CMK (cell line): ENCODE results near the gene PLPP1.

Experiments used
- DNase-seq: peaks from one replicate; pipeline ENCODE4 v3.0.0-alpha.2; 2010; ENCODE audit warnings: low read depth

Gene PLPP1

DNA sequence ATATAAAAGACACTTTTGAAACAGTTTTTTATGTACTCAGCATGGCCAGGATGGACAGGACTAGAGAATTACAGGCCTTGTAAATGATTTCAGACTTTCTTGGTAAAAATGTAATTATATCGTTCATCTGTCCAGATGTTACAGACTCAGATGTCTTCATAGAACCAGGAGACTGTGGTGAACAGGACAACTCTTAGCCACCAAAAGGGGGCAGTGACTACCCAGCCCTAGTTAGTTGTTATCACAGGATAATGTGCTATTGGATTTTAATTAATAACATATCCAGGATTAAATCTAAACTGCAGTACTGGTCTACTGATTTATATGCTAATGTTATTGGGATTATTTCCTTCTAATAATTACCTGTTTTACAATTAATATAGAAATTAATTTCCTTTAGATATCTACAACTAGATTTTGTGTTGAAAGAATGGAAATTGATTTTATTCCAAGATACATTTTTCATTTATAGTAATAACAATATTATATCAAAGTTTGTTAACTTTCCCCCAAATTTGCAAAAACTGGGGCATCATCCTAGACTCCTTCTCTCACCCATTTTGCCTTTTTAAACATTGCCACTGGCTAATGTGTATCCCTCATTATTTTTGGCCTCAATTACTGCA, 127.6 kb downstream of the PLPP1 start:
- no peak for DNase-seq

DNA sequence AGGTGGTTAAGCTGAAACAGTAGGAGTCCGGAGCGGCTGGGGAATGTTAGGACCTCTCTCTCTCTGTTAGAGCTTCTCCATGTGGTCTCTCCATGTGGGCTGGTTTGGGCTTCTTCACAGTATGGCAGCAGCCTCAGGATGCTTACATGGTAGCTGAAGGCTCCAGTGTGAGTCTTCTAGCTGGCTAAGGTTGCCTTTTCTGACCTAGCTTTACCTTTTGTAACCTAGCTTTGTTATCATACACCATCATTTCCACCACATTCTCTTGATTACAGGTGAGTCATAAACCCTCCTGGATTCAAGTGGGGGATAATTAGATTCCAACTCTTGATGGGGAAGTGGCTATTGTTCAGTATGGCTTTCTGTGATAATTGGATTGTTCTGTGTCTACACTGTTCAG, 128.5 kb downstream of the PLPP1 start:
- DNase-seq, result no peak

DNA sequence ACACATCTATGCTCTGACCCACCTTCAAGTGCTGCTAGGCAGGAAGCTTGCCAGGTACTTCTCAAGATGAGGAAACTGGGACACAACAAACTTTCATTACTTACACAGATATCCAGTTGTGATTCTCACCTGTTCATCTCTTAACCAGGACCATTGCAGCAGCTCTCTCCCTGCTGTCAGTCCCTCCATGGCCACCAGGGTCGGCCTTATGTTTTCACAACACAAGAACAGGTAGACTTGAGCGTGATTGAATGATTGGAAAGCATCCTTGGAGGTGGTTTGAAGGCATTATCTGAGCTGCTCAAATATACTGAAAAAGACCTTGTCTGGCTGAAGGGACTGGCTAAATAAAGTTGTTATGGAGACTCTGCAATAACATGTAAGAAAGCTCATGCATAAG, 132.6 kb downstream of the PLPP1 start:
- no peak for DNase-seq

DNA sequence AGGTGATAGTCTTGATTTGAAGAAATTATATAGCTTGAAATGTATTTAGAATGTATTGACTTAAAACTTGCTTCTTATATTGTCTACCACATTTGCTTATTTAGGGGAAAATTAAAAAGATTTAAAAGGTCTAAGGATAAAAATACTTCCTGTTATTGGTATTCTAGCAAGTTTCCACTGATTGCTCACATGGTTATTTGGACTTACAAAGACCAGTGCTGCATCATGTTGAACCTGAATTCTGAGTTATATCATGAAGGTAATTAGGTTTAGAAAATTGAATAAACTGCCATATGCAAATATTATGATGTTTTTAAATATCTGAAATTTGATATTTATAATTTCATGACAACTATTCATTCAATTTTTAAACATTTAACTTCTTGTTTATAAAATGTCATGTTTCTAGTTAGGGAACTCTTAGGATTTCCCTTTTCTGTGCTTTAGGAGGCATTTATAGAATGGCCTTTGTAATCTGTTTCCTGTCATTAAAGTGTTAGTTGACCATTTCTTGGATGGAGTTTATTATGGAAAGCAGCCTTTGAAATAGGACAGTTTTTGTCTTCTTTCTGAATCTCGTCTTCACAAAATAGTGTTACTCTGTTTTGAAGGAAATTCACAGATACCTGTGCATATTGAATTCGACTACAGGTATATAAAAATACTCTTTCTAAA, 141.1 kb downstream of the PLPP1 start:
- DNase-seq, result no peak

DNA sequence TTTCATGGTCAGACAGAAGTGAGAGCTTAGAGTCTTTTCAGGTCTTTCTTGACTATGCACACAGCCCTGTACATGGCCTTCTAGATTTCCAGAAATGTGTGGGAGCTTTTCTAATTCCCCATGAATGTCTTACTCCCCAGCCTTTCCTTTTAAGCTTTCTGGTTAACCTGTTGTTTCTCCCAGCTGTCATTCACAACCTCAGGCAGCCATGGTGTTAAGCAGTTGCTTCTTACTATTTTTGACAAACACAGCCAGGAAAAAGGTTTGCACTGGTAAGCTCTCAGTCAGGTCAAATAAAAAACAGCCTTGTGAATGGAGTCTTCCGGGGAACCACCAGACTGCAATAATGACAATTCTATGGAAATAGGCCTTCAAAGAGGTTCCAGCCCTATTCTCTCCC, 142.1 kb downstream of the PLPP1 start:
- DNase-seq, result no peak

DNA sequence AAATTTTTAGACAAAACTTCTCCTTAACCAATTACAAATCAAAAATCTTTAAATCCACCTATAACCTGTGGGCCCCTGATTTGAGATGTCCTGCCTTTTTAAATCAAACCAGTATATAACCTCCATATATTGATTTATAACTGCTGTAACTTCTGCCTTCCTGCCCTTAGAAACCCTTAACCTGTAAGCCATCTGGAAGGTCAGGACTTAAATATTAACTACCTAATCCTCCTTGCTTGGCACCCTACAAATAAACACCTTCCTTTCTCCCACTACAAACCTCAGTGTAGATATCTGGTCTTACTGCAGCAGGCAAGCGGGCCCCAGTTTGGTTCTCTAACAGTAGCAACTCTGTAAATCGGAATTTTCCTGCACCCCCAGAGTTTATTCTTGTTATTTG, 143.1 kb downstream of the PLPP1 start:
- DNase-seq, result no peak

DNA sequence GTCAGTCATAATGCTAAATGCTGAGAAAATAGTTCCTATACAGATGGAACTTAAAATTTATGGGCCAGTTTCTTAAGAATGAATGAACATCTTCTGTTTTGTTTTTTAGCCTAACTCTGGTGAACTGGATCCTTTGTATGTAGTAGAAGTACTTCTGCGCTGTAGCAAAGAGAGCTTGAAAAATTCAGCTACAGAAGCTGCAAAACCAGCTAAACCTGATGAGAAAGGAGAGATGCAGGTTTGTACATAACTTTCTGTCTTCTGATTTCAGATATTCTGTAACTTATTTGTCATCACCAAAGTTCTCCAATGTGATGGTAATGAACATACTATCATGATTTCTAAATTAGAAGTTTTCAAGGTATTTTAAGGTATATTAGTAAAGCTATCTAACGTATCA, 146.9 kb downstream of the PLPP1 start:
- no peak for DNase-seq

DNA sequence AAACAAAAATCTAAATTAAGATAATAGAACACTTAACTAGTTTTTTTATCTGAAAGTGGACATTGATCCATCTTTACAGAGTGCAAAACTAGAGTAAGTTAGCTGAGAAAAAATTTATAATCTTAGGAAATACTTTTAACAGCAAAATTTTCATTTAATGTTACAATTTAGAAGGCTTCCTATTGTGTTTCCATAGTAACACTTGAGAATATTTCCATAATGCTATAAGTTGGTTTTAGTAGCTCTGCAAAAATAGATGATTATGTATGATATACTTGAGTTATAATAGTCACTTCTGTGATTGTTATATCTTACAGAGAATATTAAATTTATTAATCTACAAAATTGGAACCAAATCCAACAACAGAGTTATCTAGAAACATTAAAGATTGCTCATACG, 148.4 kb downstream of the PLPP1 start:
- no peak for DNase-seq

DNA sequence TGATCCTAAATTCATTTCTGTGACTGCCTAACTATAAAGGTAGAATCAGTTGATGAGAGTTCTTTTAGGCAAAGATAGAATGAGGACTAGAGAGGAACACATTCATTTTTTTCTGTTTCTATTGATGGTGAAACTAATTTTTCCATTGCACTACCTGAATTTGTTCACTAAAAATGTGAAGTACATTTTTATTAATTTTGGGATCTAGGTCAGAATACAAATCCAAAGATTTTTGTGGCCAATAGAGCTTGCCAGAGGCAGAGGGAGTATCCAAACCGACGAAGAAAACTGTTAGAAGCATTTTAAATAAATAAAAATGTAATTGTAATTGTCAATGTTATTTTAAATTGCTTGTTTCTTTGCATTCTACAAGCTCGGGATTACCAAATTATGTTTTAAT, 148.9 kb downstream of the PLPP1 start:
- no peak for DNase-seq

DNA sequence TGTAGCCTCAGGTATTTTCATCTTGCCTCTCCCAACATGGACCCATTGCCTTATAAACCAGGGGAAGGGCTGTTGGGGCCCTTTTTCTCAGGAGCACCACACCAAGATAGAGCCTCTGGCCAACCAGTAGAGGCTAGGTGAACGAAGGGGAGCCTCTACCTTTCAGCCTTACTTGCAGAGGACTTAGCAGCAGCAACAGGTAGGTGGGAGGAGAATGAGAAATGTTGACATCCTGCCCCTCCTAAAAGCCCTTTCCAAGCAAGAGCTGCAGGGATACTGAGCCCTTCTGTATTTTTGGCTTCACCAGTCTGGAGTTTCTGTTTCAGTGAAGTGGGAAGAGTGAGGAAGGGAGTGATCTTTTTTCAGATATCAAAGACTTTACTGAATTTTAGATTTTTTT, 149.5 kb downstream of the PLPP1 start:
- no peak for DNase-seq

DNA sequence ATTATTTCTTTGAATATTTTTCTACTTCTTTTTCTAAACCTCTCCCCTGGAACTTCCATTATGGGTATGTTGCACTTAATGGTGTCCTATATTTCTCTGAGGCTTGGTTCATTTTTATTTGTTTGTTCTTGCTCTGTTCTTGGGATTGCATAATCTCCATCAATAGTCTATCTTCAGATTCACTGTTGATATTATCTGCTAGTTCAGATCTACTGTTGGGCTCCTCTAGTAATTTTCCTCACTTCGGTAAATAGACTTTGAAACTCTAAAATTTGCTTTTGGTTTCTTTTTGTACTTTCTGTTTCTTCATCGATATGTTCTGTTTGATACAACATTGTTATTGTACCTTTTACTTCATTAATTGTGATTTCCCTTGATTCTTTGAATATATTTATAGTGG, 150.7 kb downstream of the PLPP1 start:
- DNase-seq, result no peak

DNA sequence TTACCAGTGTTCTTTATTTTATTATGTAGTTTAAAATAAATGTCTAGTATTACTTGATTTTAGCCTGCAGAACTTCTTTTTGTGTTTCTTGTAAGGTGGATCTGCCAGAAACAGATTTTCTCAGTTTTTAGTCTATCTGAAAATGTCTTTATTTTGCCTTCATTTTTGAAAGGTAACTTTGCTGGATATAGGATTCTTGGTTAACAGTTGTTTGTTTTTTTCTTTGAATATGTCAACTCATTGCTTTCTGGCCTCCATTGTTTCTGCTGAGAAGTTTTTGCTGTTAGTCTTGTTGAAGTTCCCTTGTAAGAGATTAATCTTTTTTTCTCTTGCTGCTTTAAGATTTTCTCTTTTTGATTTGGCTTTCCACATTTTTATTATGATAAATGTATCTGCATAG, 151.5 kb downstream of the PLPP1 start:
- no peak for DNase-seq

DNA sequence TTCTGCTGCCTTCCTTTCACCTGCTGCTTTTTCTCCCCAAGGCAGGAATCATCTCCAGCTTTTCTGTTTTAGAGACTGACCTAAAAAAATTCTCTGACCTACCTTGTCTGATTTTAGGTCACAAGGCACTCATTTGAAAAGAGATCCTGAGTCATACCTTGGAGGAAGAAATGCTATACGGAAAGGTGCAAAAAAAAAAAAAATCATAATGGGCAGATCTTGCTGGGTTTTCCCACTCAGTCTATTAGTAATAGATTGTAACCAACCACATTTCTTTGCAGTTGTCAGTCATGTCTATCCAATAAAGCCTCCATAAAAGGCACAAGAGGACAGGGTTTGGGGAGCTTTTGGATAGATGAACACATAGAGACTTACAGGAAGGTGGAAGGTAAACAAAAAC, 157.0 kb downstream of the PLPP1 start:
- DNase-seq, result no peak
